Osteoblast (primary cell): ENCODE measurements around the gene RTCA. TPM values are rescaled to one million over a fixed set of nuclear protein-coding genes. Genes with fewer than 3 reads are reported as not detected.
"Not testable (repeated sequence)": the region's sequence is repeated elsewhere in the genome, so short reads cannot be mapped to it uniquely, and the experiment has no call there.

Experiments used
- DNase-seq: peaks from one replicate; pipeline ENCODE4 v3.0.0; 2011; ENCODE audit warnings: low spot score, mixed read lengths; ENCODE audit not compliant: insufficient read length; ENCODE audit errors: missing footprints
- H2AFZ ChIP-seq: 2 replicates; pipeline ENCODE4 v1.6.0; 2011; ENCODE audit warnings: mild to moderate bottlenecking, low read length
- H3K27ac ChIP-seq: 2 replicates; pipeline ENCODE4 v1.5.1; 2011; ENCODE audit warnings: mild to moderate bottlenecking, low read depth, low read length, moderate library complexity
- H3K27me3 ChIP-seq: 2 replicates; pipeline ENCODE4 v1.6.0; 2012; ENCODE audit warnings: mild to moderate bottlenecking, control low read depth, inconsistent platforms, low read length, moderate library complexity; ENCODE audit not compliant: insufficient read depth
- H3K36me3 ChIP-seq: 2 replicates; pipeline ENCODE4 v1.5.1; 2011; ENCODE audit warnings: mild to moderate bottlenecking, low read length, control low read depth, moderate library complexity; ENCODE audit not compliant: insufficient read depth
- H3K4me1 ChIP-seq: 2 replicates; pipeline ENCODE4 v1.5.1; 2011; ENCODE audit warnings: mild to moderate bottlenecking, low read length, control low read depth, moderate library complexity; ENCODE audit not compliant: insufficient read depth
- H3K4me2 ChIP-seq: 2 replicates; pipeline ENCODE4 v1.6.0; 2011; ENCODE audit warnings: mild to moderate bottlenecking, low read length; ENCODE audit not compliant: insufficient read depth
- H3K4me3 ChIP-seq: fragments of 200-600 bp; sonication (generic); 3 replicates; pipeline ENCODE4 v1.5.1; 2012; ENCODE audit warnings: mild to moderate bottlenecking, low read length, inconsistent platforms; ENCODE audit not compliant: insufficient read depth
- H3K79me2 ChIP-seq: 2 replicates; pipeline ENCODE4 v1.6.0; 2012; ENCODE audit warnings: mild to moderate bottlenecking, low read length, control low read depth, inconsistent platforms; ENCODE audit not compliant: insufficient read depth
- H3K9me3 ChIP-seq: 2 replicates; pipeline ENCODE4 v1.5.1; 2011; ENCODE audit warnings: low read depth, low read length, control low read depth
- H4K20me1 ChIP-seq: 2 replicates; pipeline ENCODE4 v1.6.0; 2012; ENCODE audit warnings: mild to moderate bottlenecking, low read length, control low read depth; ENCODE audit not compliant: insufficient read depth
- total RNA-seq: library from RNA; depleted of rRNA; stranded (reverse); fragments of >200 nt; gene quantifications from 2 replicates; pipeline ENCODE4 v1.2.3, GENCODE V29; 2012
- TF ChIP-seq, protein P1 (sequence below): IDR thresholded peaks from 2 replicates; pipeline ENCODE4 v1.5.1; 2011; ENCODE audit warnings: mild to moderate bottlenecking, low read depth, low read length, moderate library complexity; ENCODE audit errors: extremely low read depth

RTCA gene
- total RNA-seq, 1 donor, result 38.7 TPM

DNA sequence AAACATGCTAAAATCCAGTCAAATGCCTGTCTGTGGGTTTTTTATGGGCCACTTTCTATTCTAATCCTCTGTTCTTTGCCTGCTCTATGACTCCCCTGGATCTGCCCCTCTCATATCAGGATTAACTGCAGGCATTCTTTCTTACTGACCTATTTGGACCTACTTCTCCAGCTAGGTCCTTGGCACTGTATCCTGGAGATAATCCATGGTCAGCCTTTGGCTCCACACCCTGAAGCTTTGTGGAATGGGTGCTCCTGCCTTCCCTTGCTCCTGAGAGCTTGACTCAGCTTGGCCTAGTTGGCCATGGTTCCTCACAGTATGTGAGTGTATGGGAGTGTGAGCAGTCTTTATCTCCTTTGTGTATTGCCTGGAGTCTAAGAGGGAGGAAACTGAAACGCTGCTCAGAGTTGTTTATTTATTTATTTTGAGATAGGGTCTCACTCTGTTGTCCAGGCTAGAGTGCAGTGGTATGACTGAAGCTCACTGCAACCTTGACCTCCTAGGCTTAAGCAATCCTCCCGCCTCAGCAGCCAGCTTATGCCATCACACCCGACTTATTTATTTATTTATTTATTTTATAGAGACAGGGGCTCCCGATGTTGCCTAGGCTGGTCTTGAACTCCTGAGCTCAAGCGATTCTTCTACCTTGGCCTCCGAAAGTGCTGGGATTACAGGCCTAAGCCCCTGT is 57.5 kb downstream of the RTCA start:
- no peaks in the 10 kb centered on the region for H3K4me1 ChIP-seq
- H3K36me3 ChIP-seq, result no peaks in the 10 kb centered on the region
- H3K27me3 ChIP-seq, result peaks cover 11% of the 10 kb centered on the region
- H3K4me2 ChIP-seq, result no peak overlapping the region
- TF ChIP-seq, protein P1, sequence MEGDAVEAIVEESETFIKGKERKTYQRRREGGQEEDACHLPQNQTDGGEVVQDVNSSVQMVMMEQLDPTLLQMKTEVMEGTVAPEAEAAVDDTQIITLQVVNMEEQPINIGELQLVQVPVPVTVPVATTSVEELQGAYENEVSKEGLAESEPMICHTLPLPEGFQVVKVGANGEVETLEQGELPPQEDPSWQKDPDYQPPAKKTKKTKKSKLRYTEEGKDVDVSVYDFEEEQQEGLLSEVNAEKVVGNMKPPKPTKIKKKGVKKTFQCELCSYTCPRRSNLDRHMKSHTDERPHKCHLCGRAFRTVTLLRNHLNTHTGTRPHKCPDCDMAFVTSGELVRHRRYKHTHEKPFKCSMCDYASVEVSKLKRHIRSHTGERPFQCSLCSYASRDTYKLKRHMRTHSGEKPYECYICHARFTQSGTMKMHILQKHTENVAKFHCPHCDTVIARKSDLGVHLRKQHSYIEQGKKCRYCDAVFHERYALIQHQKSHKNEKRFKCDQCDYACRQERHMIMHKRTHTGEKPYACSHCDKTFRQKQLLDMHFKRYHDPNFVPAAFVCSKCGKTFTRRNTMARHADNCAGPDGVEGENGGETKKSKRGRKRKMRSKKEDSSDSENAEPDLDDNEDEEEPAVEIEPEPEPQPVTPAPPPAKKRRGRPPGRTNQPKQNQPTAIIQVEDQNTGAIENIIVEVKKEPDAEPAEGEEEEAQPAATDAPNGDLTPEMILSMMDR, result no peak
- H4K20me1 ChIP-seq, result no peaks in the 10 kb centered on the region
- no peak overlapping the region for H3K4me3 ChIP-seq
- H3K27ac ChIP-seq, result peak overlapping the region; percentile 35
- peaks cover 7% of the 10 kb centered on the region for H3K9me3 ChIP-seq
- DNase-seq, result no peak
- no peak overlapping the region for H2AFZ ChIP-seq
- H3K79me2 ChIP-seq, result no peaks in the 10 kb centered on the region

DNA sequence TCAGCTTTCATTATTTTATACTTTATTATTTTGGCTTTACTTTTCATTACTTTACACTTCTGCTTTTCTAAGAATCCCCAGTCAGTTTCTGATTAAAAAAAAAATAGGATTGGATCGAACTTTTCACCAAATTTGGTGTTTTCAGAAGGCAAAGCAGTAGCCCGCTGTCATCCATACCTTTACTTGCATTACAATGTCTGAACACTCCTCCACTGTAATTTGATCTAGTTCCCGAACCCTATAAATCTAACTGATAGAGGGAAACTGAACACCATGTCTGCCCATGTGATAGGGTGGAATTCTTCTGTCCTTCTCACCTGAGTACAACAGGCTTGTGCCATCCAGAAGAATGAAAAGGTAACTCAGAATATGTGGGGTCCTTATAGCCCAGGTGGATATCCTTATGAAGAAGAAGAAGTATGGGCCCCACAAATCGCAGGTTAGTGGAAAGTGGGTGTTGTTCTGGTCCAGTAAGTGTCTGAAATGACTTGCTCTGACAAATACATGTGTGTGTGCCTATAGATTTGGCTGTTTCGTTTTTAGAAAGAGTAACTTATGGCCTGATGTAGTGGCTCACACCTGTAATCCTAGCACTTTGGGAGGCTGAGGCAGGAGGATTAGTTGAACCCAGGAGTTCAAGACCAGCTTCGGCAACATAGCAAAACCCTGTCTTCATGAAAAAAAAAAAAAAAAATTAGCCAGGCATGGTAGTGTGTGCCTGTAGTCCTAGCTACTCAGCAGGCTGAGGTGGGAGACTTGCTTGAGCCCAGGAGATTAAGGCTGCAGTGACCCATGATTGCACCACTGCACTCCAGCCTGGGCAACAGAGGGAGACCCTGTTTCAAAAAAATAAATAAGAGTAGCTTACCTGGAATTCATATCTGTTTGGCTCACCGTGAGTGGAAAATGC is 59.7 kb downstream of the RTCA start:
- Histone ChIP-seq H3K9me3 (no peaks in the 10 kb centered on the region), H3K36me3 (no peaks in the 10 kb centered on the region), H3K4me1 (no peaks in the 10 kb centered on the region), H3K4me2 (no peak overlapping the region), H4K20me1 (no peaks in the 10 kb centered on the region), H3K4me3 (no peak overlapping the region), H3K79me2 (no peaks in the 10 kb centered on the region), H3K27me3 (peaks cover 13% of the 10 kb centered on the region), H2AFZ (no peak overlapping the region), H3K27ac (no peak overlapping the region)
- DNase-seq, result no peak
- TF ChIP-seq, protein P1, result no peak

DNA sequence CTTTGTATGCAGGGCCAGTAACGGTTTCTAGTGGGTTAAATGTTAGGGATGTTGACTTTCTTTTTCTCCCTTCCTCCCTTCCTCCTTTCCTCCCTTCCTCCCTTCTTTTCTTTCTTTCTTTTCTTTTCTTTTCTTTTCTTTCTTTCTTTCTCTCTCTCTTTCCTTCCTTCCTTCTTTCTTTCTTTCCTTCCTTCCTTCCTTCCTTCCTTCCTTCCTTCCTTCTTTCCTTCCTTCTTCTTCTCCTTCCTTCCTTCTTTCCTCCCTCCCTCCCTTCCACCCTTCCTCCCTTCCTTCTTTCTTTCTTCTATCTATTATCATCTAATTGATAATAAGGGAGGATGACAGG is 60.3 kb downstream of the RTCA start:
- not testable (repeated sequence) for H3K36me3 ChIP-seq, H4K20me1 ChIP-seq, H3K79me2 ChIP-seq, H3K4me3 ChIP-seq, H3K9me3 ChIP-seq, H3K4me2 ChIP-seq, H3K4me1 ChIP-seq, DNase-seq, H2AFZ ChIP-seq, H3K27ac ChIP-seq
- peaks cover 13% of the 10 kb centered on the region for H3K27me3 ChIP-seq

DNA sequence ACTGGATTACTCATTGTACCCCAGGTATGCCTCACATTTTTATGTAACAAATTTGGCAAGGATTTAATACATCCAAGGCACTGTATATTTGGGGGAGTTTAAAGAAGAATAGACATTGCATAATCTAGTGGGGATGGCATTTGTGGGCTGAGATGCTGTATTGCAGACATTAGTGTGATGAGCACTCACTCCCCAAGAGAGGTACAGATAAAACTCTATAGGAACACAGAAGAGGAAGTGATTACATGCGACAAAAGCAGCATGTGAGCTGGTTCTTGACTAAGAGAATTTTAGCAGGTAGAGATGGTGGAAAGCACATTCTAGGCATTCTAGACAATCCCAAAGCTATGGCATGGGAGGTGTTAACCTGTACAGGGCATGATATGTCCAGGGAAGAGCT is 62.1 kb downstream of the RTCA start:
- Histone ChIP-seq H3K79me2 (no peaks in the 10 kb centered on the region), H3K9me3 (no peaks in the 10 kb centered on the region), H2AFZ (no peak overlapping the region), H3K27me3 (peaks cover 17% of the 10 kb centered on the region), H3K4me1 (no peaks in the 10 kb centered on the region), H4K20me1 (no peaks in the 10 kb centered on the region), H3K4me3 (no peak overlapping the region), H3K36me3 (no peaks in the 10 kb centered on the region), H3K27ac (no peak overlapping the region), H3K4me2 (no peak overlapping the region)
- DNase-seq, result no peak
- TF ChIP-seq, protein P1, result no peak

DNA sequence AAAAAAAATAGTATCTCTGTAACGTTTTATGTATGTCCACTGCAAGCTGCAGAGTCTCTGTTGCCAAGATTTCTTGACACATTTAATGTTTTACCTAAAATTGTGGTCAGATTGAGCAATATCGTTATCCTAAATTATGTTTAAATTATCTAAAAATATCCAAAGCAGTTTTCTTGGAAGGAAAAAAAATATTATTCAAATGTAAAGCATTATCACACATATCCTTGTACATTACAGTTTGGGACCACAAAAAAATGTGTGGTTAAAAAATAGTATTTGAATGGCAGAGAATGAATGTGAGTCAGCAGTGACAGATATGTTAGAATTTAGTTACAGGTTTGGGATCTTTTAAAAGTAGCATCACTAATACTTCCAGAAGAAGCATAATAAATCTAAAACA is 65.1 kb downstream of the RTCA start:
- H4K20me1 ChIP-seq, H3K9me3 ChIP-seq, H3K4me2 ChIP-seq, H3K36me3 ChIP-seq, H2AFZ ChIP-seq, H3K27ac ChIP-seq, H3K4me1 ChIP-seq, DNase-seq, H3K4me3 ChIP-seq, H3K79me2 ChIP-seq: not testable (repeated sequence)
- peaks cover 17% of the 10 kb centered on the region for H3K27me3 ChIP-seq
